Tibial nerve (tissue), 3 donors: ENCODE results near the gene NOD2.

Experiments
- POLR2A ChIP-seq, 2 donors: fragments of 450-650 bp; IDR thresholded peaks; one replicate each; pipeline ENCODE4 v1.6.1; 2017; ENCODE audit warnings: antibody characterized with exemption in 2 of 2, mild to moderate bottlenecking in 2 of 2, moderate library complexity in 2 of 2
- TF ChIP-seq, protein P1 (sequence below), 5 experiments: fragments of 200-600 bp in 3 of 5; fragments of 450-650 bp in 2 of 5; sonication (generic) in 3 of 5; IDR thresholded peaks; one replicate each; pipeline ENCODE4 v1.5.1; 2016 to 2019; ENCODE audit warnings: antibody characterized with exemption in 5 of 5, mild to moderate bottlenecking in 3 of 5, moderate library complexity in 2 of 5

DNA sequence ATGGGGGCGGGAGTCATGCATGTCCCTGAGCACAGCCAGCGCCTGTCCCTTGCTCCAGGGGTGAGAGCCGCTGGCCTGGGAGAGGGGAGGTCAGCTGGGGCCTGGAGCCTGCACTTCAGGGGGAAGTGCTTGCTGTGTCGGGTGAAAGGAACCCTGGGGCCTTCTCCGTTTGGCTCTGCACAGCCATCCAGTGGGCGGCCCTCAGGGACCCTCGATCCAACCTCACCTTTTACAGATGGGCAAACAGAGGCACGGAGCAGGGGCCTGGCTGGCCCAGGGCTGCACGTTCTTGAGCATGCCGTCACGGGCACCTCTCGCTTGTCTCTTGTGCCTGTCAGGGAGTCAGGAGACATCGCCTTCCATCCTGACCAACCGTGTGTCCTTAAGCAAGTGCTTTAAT lies 14.1 kb upstream of the NOD2 start:
- no peak for TF ChIP-seq POLR2A (IDR thresholded peaks at IDR 0.05)
- TF ChIP-seq, protein P1, sequence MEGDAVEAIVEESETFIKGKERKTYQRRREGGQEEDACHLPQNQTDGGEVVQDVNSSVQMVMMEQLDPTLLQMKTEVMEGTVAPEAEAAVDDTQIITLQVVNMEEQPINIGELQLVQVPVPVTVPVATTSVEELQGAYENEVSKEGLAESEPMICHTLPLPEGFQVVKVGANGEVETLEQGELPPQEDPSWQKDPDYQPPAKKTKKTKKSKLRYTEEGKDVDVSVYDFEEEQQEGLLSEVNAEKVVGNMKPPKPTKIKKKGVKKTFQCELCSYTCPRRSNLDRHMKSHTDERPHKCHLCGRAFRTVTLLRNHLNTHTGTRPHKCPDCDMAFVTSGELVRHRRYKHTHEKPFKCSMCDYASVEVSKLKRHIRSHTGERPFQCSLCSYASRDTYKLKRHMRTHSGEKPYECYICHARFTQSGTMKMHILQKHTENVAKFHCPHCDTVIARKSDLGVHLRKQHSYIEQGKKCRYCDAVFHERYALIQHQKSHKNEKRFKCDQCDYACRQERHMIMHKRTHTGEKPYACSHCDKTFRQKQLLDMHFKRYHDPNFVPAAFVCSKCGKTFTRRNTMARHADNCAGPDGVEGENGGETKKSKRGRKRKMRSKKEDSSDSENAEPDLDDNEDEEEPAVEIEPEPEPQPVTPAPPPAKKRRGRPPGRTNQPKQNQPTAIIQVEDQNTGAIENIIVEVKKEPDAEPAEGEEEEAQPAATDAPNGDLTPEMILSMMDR (IDR thresholded peaks at IDR 0.05) = no peak
